ENCODE measurements around the gene NKAIN4.
A peak's percentile ranks its signal among the peaks of the same experiment; 100 is the strongest.
"Not testable (repeated sequence)": the region's sequence is repeated elsewhere in the genome, so short reads cannot be mapped to it uniquely, and the experiment has no call there.

Gene NKAIN4

DNA sequence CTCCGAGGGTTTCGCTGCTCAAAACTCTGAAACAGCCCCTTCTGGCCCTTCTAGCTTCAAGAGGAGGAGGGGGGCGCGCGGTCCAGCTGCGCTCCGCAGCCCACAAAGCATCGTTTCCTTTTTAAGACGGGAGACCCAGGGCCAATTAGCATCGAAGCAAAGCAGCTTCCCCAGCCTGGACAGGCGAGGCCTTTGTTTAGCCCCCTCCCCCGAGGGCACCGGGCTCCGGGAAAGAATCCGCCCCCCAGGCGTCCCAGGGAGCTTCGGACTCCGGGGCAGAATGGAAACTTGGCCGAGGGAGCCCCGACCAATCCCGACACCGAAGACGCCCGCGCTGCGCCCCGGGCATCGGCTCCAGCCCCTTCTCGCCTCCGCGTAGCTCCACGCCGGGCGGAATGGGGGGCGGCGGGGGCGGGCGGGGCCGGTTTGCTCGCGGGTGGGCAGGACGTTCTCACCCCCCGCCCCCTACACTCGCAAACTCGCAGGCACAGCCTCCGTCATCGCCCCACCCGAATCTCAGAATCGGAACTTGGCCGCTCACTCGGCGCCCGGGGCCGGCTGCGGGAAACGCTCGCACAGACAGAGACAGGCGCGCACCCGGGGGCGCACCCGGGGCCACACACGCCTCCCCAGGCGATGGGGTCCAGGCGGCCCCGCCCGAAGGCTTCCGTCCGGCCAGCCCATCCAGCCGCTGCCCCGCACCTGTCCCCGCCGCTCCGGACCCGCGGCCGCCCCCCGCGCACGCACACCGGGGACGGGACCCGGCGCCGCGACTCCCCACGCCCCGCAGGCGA, 628 bp downstream of the NKAIN4 start:
- TF ChIP-seq, protein P1, sequence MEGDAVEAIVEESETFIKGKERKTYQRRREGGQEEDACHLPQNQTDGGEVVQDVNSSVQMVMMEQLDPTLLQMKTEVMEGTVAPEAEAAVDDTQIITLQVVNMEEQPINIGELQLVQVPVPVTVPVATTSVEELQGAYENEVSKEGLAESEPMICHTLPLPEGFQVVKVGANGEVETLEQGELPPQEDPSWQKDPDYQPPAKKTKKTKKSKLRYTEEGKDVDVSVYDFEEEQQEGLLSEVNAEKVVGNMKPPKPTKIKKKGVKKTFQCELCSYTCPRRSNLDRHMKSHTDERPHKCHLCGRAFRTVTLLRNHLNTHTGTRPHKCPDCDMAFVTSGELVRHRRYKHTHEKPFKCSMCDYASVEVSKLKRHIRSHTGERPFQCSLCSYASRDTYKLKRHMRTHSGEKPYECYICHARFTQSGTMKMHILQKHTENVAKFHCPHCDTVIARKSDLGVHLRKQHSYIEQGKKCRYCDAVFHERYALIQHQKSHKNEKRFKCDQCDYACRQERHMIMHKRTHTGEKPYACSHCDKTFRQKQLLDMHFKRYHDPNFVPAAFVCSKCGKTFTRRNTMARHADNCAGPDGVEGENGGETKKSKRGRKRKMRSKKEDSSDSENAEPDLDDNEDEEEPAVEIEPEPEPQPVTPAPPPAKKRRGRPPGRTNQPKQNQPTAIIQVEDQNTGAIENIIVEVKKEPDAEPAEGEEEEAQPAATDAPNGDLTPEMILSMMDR (IDR thresholded peaks at IDR 0.05; ENCODE audit: extremely low read depth, missing control alignments), result no peak

DNA sequence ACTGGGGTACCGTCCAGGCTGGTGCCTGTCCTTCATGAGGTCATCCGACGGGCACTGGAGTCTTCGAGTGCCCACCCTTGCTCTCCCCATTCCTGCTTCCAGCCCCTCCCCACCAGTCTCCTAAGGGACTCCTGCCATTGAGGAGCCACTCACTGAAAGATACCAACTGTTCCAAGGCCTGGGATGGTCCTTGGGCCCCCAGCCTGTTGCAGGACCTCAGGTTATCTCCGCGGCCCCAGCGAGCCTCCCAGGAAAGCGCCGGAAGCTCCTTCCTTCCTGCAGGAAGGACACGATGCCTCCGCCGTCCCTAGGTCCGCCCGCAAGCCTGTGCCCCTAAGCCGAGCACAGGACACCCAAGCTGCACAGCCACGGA, 1.2 kb downstream of the NKAIN4 start:
- TF ChIP-seq, protein P1 (IDR thresholded peaks at IDR 0.05; ENCODE audit: extremely low read depth, missing control alignments), result no peak
- no peak for DNase-seq (ENCODE audit: low spot score)

More for the DNA sequence above, 628 bp downstream of the NKAIN4 start:
- peak; percentile 63 for DNase-seq (ENCODE audit: low spot score)

DNA sequence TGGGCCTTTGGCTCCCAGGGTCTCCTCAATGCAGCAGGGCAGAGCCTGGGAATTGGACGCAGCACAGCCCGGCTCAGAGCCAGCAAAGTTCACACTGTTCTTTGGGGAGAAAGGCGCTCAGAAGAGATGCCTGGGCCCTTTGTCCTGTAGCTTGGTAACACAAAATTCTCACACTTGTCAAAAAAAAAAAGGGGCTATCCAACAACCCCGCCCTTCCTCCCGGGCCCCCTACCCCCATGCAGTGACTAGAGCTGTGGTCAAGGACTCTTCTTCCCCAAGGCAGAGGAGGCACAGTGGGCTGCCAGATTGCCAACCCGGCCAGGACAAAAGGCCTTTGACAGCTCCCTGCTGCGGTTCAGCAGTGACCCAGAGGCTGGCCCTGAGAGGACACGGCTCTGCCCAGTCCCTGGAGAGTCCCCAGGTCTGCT, 2.0 kb downstream of the NKAIN4 start:
- TF ChIP-seq, protein P1 (IDR thresholded peaks at IDR 0.05; ENCODE audit: extremely low read depth, missing control alignments), result no peak
- DNase-seq (ENCODE audit: low spot score), result no peak

DNA sequence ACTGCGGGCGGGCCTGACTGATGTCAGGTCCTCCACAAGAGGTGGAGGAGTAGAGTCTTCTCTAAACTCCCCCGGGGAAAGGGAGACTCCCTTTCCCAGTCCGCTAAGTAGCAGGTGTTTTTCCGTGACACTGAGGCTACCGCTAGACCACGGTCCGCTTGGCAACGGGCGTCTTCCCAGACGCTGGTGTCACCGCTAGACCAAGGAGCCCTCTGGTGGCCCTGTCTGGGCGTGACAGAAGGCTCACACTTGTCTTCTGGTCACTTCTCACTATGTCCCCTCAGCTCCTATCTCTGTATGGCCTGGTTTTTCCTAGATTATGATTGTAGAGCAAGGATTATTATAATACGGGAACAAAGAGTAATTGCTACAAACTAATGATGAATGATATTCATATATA, 2.9 kb downstream of the NKAIN4 start:
- not testable (repeated sequence) for DNase-seq (ENCODE audit: low spot score)
- TF ChIP-seq, protein P1 (IDR thresholded peaks at IDR 0.05; ENCODE audit: extremely low read depth, missing control alignments), result peak; percentile 6

DNA sequence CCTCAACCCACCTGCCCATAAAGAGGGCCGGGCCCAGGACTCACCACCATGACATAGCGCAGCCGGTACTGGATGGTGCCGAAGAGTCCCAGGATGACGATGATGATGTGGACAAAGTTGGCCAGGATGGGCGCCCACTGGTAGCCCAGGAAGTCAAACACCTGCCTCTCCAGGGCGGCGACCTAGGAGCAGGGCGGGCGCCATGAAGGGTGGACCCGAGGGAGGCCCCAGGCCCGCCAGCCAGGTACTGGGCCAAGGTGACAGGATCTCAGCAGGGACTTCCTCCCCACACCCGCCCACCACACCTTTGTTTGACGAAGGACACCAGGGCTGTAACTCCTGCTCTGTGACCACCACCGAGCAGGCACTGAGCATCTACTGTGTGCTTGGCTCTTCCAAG, 4.4 kb downstream of the NKAIN4 start:
- no peak for DNase-seq (ENCODE audit: low spot score)
- TF ChIP-seq, protein P1 (IDR thresholded peaks at IDR 0.05; ENCODE audit: extremely low read depth, missing control alignments), result no peak

DNA sequence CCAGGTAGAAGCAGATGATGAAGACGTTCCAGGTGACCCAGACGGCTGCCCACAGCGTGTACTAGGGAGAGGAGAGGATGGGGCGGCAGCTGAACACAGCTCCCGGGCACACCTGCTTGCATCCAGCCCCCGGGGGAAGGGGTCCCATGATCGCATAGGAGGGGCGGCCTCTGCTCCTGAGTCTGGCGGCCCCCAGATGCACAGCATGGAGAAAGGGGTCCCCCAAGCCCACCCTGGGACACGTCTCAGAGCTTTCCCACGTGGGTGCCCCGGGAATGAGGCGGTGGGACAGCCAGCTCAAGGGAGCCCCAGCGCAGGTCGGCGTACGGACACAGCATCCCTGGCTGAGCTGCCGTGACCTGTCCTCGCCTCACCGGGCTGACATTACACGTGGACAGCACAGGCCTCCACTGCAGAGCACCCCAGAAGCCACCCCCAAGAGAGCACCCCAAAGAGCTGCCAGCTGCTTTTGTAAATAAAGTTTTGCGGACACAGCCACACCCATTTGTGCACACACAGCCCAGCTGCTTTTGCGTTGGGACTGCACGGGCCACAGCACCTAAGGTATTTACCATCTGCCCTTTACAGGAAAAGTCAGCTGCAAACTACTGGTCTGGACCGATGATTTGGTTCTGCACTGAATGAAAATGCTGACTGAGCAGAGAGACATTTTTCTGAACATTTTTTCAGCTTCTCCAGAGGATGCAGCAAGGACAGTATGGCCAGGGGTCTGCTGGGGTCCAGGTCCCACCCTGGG, 5.2 kb downstream of the NKAIN4 start:
- TF ChIP-seq, protein P1 (IDR thresholded peaks at IDR 0.05; ENCODE audit: extremely low read depth, missing control alignments), result no peak

DNA sequence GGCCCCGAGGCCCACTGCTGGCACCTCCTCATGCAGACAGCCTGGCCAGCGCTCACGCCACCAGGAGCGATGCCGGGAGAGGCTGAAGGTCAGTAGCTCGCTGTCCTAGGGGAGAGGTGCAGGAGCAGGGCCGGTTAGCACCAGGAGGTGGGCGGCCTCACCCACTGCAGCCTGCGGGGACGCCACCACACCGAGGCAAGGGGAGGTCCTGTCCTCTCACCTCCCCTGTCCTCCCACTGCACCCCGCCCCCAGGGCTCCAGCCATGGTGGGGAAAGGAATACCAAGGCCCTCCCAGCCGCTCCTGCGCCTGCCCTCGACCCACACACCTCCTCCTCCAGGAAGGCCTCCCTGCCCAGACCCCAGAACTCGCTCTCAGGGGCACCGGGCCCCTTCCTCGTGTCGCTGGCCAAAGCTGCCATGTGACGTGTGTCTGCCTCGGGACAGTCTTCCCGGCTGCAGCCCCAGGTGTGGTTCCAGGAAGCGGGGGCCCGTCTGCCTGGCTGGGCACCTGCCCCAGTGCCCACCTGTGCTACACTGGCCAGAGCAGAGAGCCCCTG, 6.5 kb downstream of the NKAIN4 start:
- TF ChIP-seq, protein P1 (IDR thresholded peaks at IDR 0.05; ENCODE audit: extremely low read depth, missing control alignments), result no peak
- DNase-seq (ENCODE audit: low spot score), result no peak

More for the DNA sequence above, 5.2 kb downstream of the NKAIN4 start:
- no peak for DNase-seq (ENCODE audit: low spot score)

All from GM20000 (cell line).